HT-29 (cell line): ENCODE measurements around the gene RFX2. TPM values are rescaled to one million over a fixed set of nuclear protein-coding genes. Genes with fewer than 3 reads are reported as not detected.
"Not testable (repeated sequence)": the region's sequence is repeated elsewhere in the genome, so short reads cannot be mapped to it uniquely, and the experiment has no call there.

Source experiments
- DNase-seq: peaks from one replicate; pipeline ENCODE4 v3.0.0-alpha.2; 2015; ENCODE audit warnings: low spot score
- total RNA-seq: library from RNA; depleted of rRNA; stranded (reverse); fragments of >200 nt; shearing (Covaris generic); gene quantifications from 2 replicates; pipeline ENCODE4 v1.2.3, GENCODE V29; 2014; rRNA removed

The RFX2 gene
- 11.8 and 18.8 TPM in 2 replicates for total RNA-seq

DNA sequence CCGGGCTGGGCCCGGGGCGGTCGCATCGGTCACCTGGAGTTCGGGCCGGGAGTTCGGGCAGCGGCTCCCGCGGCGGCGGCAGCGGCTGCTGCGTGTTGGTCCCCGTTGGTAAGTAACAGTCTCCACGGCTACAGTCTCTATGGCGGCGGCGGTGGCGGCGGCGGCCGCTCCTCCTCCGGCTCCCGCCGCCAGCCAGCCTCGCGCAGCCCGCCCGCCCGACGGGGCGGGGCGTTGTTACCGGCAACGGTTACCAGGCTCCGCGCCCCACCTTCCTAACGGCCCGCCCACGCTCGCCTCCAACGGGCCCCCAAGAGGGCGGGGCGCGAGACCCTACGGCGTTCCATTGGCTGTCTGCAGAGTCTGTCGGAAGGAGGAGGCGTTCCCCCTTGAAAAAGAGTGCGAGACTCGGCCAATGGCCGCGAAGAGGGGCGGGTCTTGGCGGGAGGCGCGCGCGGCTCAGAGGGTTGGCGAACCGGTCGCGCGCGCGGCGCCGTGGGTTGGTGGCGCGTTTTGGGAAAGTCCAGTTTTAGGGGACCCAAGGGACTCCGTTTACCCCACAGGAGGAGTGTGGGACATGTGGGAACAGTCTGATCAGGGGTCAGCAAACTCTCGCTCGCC is at the start of gene RFX2:
RFX2 (minus strand) TSS at position 141 of the 618 bp plus-strand sequence. CDS start 63,004 bp downstream, outside the sequence.
- DNase-seq = peak; percentile 95

DNA sequence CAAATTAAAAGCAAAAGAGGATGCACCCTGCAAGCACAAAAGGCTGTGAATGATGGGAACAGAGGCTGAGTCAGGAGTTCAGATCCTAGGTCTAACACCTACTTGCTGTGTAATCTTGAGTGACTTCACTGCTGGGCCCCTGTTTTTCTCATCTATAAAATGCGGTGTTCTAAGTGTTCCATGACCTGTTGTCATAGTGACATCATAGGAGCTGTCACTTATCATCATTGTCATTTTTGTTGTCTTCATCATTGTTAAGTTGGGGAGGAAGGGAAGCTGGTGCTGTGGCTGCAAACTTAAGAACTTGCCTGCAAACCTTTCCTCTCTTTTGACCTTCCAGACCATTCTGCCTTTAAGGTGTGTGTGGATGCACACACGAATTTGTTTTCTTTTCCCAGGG is 45.7 kb upstream of the RFX2 start:
- DNase-seq = no peak

DNA sequence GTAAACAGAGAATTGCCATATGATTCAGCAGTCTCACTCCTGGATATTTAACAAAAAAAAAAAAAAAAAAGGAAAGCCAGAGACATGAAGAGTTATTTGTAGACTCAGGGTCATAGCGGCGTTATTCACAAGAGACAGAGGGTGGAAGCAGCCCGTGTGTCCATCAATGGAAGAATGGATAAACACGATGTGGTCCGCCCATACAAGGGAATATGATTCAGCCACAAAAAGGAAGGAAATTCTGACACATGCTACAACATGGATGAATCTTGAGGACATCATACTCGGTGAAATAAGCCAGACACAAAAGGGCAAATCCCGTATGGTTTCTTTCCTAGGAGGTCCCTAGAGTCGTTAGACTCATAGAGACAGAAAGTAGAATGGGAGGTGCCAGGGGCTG is 40.0 kb upstream of the RFX2 start:
- DNase-seq = no peak

DNA sequence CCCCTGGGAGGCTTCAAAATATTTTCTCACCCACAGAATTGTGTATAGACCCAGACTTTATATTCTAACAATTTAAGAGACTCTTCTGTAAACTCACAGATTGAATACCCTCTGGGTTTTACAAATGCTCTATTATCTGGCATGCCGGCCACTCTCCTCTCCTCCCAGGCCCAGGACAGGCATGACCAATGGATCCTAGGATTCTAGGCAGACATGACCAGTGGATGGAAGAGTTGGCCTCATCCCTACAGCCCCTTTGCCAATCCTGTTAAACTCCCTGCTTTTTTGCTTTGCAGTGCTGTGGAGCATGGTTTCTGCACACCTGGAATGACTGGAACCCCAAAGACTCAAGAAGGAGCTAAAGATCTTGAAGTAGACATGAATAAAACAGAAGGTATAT is 30.9 kb upstream of the RFX2 start:
- no peak for DNase-seq

DNA sequence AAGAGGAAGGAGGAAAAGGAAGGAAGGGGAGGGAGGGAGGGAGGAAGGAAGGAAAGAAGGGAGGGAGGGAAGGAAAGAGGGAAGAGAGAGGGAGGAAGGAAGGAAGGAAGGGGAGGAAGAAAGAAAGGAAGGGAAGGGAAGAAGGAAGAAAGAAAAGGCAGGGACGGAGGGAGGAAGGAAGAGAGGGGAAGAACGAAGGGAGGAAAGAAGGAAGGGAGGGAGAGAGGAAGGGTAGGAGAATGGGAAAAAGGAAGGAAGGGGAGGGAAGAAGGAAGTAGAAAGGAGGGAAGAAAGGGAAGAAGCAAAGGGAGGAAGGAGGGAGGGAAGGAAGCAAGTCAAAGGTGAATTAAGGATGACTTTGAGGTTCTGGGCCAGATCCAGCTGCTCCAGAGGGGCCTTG is 28.2 kb upstream of the RFX2 start:
- no peak for DNase-seq

DNA sequence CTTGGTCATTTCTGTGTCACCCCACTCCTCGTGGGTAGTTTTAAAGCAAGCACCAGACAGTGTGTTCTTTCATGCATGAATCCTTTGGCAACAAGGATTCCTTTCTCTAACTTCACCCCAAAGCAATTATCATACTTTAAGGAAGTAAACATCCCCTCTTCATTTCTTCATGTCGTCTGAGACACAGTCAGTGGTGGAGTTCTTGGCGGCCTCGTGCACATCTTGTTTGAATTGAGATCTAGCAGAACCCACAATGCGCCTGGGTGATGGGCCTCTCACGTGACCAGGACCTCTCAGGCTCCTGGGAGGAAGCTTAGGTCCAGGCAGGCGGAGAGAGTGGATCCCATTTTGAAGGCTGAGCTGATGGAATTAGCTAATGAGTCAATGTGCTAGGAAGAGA is 27.8 kb upstream of the RFX2 start:
- DNase-seq = no peak

DNA sequence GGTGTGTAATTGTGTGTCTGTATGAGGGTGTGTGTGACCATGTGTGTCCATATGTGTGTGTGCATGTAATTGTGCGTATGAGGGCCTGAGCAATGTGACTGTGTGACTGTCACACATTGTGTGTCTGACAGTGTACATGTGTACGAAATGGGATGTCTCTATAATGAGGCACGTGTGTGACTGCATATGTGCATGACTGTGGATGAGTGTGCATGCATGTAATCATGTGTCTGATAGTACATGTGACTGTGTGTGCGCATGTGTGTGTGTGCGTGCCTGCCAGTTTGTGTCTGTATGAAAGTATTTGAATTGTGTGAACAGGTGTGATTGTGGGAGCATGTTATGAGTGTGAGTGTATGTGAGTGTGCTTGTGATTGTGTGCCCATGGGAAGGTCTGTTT is 22.9 kb upstream of the RFX2 start:
- no peak for DNase-seq

DNA sequence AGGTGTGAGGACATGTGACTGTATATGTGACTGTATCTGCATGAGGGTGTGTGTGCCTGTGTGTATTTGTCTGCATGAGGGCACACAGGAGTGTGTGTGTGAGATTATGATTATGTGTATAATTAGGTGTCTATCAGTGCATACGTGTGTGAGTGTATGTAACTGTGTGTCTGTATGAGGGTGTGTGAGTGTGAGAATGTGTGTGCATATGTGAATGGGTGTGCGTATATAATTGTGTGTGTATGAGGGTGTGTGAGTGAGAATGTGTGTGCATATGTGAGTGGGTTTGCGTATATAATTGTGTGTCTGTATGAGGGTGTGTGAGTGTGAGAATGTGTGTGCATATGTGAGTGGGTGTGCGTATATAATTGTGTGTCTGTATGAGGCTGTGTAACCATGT is 22.2 kb upstream of the RFX2 start:
- no peak for DNase-seq

DNA sequence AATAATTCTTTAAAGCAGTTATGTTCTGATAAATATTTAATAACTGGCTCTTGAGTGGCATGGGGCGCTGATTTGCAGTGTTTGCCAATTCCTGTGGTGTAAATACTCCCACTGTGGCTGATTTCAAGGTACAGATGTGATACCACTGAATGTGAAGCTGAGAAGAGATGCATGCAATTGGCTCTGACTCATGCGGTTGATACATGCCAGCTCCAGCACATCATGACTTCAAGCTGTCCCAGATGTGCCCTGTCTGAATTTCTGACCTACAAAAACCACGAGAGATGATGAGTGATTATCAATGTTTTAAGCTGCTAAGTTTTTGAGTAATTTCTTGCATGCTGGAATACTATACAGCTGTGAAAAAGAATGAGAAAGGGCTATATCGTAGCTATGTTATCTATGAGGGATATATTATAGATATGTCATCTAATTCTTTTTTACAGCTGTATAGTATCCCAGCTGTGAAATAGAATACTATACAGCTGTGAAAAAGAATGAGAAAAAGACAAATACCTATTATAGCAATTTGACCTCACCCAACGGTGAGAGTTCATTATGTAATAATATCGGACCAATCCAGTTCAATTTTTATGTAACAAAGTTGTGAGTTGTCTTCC is 17.5 kb upstream of the RFX2 start:
- DNase-seq = no peak

DNA sequence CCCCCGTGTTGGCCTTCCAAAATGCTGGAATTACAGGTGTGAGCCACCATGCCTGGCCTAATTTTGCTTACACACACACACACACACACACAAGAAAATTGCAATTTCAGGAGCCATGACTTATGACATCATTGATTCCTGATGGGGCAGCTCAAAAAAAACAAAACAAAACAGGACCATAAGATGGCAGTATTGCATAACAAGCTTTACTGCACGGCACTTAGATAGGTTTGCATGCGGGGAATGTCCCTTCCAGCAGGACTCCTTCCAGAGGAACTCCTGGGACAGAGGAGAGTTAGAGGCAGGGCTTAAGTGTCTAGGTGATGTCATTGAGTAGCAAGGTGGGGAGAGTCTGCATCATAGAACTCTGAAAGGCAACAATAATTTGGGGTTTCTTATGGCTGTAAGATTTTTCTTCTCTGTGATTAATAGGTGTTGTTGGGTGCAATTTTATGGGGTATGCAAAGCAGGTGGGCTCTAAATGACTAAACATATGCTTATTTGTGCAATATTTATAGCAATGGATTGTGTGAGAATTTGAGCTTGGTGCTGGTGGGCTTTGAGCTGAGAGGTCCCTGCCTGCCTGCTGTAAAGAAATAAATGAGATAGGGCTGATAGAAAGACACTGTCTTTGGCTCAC is 16.2 kb upstream of the RFX2 start:
- DNase-seq = peak; percentile 63

DNA sequence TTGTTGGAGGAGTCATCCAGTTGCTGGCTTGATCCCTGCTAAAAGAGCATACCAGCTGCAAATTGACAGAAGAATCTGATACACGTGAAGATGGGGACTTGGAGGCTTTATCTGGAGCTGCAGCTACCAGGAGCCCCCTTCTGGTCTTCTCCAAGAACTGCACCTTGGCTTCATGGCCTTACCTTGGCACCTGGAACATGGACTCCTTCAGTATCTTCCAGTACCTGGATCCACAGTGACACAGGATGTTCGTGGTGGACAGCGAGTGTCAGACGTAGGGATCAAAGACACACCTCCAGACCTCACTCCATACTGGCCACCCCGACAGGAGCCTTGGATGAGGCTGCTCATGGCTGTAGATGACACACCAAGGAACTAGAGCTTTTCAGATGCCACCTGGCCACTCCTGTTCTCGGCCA is 15.3 kb upstream of the RFX2 start:
- DNase-seq = peak; percentile 83

DNA sequence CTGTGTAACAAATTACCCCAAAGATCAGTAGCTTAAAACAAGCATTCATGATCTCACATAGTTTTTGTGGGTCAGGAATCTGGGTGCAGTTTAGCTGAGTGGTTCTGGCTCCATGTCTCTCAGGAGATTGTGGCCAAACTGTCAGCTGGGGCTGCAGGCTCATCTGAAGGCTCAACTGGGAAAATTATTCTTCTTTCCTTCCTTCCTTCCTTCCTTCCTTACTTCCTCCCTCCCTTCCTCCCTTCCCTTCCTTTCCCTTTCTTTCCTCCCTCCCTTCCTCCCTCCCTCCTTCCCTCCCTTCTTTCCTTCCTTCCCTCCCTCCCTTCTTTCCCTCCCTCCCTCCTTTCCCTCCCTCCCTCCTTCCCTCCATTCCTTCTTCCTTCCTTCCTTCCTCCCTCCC is 8.7 kb upstream of the RFX2 start:
- DNase-seq = no peak

DNA sequence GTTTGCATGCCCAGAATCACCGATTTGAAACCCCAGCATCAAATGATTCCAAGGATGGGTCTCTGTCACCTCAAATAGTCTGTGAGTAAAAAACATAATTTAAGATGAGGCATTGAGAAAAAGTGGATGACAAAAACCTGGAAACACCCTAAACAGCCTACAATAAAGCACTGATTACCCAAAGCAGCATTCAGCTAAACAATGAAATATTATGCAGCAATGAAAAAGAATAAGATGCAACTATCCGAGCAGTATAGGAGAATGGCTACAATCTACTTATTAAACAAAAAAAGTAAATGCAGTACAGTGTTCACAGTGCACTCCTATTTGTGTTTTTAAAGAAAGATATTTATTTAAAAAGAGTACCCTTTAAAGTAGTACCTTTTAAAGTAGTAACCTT is 7.7 kb upstream of the RFX2 start:
- no peak for DNase-seq

DNA sequence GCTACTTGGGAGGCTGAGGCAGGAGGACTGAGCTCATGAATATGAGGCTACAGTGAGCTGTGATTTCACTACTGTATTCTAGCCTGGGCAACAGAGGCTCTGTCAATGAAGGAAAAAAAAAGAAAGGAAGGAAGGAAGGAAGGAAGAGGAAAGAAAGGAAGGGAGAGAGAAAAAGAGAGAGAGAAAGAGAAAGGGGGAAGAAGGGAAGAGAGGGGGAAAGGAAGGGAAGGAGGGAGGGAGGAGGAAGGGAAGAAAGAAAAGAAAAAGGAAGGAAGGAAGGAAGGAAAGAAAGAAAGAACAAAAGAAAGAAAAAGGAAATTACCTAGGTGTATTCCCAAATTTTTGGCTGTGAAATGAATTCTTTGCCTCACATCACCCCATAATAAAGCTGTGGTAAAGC is 7.2 kb upstream of the RFX2 start:
- no peak for DNase-seq

DNA sequence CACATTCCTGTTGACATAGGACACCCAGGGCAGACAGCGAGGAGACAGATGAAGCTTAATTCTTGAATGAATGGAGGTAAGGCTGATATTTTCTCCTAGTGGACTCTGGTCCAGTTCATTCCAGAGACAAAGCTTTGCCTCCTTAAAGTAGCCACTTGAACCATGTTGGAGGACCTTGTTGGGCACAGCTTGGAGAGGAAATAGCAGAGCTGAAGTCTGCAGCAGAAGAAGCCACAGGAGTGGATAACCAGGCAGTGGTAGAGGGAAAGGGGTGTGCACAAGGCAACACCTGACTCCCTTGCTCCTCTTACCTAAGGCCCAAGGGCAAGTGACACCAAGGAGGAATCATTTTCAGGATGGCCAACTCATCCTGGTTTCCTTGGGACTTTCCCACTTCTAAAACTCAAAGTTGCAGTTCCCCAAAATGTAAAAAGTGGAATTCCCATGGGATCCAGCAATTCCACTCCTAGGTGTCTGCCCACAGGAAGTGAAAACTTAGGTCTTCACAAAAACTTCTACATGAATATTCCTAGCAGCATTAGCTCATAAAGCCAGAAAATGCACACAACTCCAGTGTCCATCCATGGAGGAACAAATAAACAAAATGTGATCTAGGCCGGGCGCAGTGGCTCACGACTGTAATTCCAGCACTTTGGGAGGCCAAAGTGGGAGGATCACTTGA is 6.6 kb upstream of the RFX2 start:
- no peak for DNase-seq

DNA sequence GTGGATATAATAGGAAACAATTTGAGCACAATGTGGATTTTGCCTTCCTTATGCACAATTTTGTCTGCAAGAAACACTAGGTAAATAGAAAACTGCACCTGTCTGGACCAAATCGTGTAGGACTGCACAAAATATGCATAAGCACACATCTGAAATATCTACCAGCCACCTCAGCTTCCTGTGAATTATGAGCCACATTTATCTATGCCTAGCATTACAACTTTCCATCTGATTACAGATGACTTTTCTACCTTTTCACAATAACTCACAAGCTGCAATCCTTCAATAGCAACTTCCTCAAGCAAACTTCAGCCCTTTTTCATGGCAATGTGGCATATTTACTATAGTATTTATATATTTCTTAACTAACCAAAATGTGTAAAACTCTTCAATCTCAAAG is 5.7 kb upstream of the RFX2 start:
- DNase-seq = no peak

DNA sequence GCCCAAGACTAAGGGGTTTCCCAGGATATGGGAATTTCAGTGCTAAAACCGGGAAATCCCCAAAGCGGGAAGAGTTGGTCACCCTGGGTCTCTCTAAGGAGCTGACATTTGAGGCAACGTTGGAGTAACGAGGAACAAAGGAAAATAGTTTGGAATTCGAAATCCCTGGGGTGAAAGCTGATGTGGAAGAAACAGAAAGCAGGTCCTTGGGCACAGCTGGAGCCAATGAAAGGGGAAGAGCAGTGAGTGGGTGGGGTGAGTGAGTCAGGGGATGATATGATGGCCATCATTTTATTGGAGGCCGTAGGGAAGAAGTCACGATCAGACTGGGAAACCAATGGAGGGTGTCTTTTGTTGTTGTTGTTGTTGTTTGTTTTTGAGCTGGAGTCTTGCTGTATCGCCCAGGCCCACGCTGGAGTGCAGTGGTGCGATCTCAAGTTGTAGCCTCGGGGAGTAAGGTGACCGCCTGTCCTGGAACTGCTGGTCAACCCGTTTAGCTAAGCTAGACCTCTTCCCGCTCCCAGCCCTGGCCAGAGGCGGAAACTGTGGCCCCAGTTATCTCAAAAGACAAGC is 3.4 kb upstream of the RFX2 start:
- DNase-seq = no peak

DNA sequence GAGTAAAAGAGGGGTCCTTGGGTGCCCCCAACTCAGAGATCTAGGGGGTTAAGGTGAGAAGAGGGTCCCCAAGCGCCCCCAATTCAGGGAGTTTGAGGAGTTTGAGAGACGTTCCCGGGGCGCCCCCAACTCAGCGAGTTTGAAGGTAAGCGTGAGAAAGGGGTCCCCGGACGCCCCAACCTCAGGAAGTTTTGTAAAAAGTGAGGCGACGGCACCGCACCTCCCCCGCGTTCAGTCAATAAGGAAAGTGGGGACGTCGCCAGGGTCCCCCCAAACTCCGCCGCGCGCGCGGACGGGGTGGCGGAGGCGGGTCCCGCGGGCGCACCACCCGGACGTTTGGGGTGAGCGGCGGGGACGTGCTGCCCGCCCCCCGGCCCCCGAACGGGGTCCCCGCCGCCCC is 353 bp downstream of the RFX2 start:
- no peak for DNase-seq

DNA sequence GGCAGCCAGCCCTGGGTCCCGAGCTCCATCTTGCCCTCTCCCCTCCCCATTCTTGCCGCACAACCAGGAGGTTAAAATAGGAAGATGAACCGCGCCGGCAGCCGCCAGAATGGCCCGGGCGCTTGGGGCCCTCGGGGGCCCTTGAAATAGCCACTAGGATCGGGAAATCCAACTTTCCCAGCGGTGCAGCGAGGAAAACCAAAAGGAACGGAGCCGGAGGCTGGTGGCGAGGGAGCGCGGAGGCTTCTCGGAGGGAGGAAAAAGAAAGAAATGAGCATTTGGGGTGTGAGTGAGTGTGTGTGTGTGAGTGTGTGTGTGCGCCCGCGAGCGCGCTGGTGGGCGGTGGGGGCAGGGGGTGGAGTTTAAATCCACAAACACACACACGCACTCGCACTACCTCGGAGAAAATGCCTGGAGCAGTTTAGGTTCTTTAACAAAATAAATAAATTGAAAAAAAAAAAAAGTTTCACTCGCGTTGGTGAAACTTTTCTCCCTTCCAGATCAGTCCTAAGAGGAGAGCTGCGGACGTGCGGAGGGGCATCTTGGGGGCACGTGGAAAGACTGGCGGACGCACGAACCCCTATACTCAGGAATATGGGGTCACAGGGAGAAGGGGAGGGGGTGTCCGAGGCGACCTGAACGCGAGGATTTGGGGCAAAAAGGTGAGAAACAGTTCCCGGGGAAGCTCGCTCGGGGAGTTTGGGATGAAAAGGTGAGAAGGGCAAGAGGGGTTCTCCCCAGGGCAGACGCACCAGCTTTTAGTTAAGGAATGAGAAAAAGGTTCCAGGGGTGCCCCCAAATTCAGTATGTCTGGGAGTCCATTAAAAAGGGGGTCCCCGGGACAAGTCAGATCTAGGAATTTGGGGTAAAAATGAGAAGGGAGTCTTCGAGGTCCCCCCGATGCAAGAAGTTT is 1.3 kb downstream of the RFX2 start:
- DNase-seq = peak; percentile 29

DNA sequence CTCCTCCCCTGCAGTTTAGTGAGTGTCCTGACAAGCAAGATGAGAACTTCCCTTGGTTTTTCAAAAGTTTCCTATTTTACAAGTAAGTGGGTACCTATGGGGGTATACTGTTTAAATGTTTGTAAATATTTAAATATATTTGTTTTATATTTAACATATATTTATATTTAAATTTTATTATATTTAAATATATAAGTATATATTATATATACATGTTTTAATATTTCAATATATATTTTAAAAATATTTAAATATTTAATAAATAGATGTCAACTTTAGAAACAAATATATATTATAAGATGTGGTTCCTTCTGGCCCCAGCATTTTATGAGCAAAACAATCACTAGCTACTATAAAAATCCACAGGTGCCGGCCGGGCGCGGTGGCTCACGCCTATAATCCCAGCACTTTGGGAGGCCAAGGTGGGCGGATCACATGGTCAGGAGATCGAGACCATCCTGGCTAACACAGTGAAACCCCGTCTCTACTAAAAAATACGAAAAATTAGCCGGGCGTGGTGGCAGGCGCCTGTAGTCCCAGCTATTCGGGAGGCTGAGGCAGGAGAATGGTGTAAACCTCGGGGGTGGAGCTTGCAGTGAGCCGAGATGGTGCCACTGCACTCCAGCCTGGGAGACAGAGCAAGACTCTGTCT is 3.5 kb downstream of the RFX2 start:
- not testable (repeated sequence) for DNase-seq

DNA sequence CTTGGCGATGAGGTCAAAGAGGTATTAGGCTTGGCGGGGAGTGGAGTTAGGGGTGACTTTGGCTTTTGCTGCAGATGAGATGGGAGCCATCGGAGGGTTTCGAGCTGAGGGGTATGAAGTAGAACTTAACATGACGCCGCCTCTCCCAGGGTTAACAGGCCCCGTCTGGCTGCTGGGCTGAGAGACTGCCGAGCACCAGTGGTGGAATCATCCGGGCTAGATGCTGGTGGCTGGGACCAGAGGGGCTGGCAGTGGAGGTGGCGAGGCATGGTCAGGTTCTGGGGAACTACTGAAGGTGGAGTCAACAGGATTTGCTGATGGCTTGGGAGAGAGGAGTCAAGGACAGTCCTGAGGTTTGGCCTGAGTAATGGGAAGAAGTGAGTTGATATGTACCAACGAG is 4.9 kb downstream of the RFX2 start:
- DNase-seq = no peak
